Stimulated activated CD4-positive, alpha-beta T cell treated with anti-CD3 and anti-CD28 coated beads, TNF-alpha, amount 100 ng/mL, for 4 hours (primary cell): ENCODE results near the gene MTFR1L.

ENCODE experiments used
- DNase-seq, 3 experiments: peaks; one replicate each; pipeline ENCODE4 v3.0.0-alpha.2; 2020; ENCODE audit warnings: low read depth in 3 of 3

MTFR1L gene

GRCh38 chr1:25807480-25808390 is 12.0 kb upstream of the MTFR1L start:
- no peak for DNase-seq

- DNase-seq = no peak
These were observed 11.1 kb upstream of the MTFR1L start for GRCh38 chr1:25808481-25809244.

- DNase-seq = no peak
These were observed 10.3 kb upstream of the MTFR1L start for GRCh38 chr1:25809283-25809926.

- DNase-seq = no peak
These were observed 9.8 kb upstream of the MTFR1L start for GRCh38 chr1:25809929-25810328.

GRCh38 chr1:25810341-25811299 is 9.1 kb upstream of the MTFR1L start:
- DNase-seq = peak; percentile 65 to 74 (median 65)

- no peak for DNase-seq
These were observed 8.2 kb upstream of the MTFR1L start for GRCh38 chr1:25811384-25812082.

- no peak for DNase-seq
These were observed 6.6 kb upstream of the MTFR1L start for GRCh38 chr1:25813071-25813733.

GRCh38 chr1:25813734-25814471 is 5.9 kb upstream of the MTFR1L start:
- DNase-seq = no peak

- no peak for DNase-seq
These were observed 5.1 kb upstream of the MTFR1L start for GRCh38 chr1:25814549-25815087.

- DNase-seq = no peak
These were observed 4.3 kb upstream of the MTFR1L start for GRCh38 chr1:25815208-25816111.

- DNase-seq = no peak
These were observed 3.5 kb upstream of the MTFR1L start for GRCh38 chr1:25816112-25816718.

- no peak for DNase-seq
These were observed 1.8 kb upstream of the MTFR1L start for GRCh38 chr1:25817840-25818501.

GRCh38 chr1:25818569-25818968 is 1.2 kb upstream of the MTFR1L start:
- DNase-seq = no peak

- peak; percentile 37 to 47 (median 41) for DNase-seq
These were observed 725 bp downstream of the MTFR1L start for GRCh38 chr1:25820247-25821111.

- no peak for DNase-seq
These were observed 1.3 kb downstream of the MTFR1L start for GRCh38 chr1:25821112-25821476.

- no peak for DNase-seq
These were observed 1.9 kb downstream of the MTFR1L start for GRCh38 chr1:25821630-25822091.
